ENCODE measurements around the gene ARHGAP10. TPM values are rescaled to one million over a fixed set of nuclear protein-coding genes. Genes with fewer than 3 reads are reported as not detected.
A peak's percentile ranks its signal among the peaks of the same experiment; 100 is the strongest.
"Not testable (repeated sequence)": the region's sequence is repeated elsewhere in the genome, so short reads cannot be mapped to it uniquely, and the experiment has no call there.

The ARHGAP10 gene
- total and polyA plus RNA-seq, 5 donors from 2014 or later, result 2.9 to 14.1 (median 4.7) TPM

DNA sequence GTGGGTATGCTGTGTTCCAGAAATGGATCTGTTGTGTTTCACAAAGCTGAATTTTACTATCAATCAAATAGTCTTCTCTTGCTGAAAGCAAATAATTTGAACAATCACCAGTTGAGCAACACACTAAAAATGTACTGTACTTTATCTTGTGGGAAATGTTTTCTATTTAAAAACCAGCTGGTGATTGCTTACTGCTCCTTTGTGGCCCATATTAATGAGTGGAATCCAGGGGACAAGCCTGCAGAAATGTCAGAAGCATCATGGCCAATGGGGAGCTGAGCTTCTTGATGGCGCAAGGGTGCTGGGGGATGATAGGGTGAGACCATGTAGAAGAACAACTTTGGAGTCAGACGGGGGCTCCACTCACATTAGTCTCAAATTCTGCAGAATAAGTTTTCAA is 346.2 kb downstream of the ARHGAP10 start:
- ATAC-seq (ENCODE audit: low read depth in 2 of 2), result no peak
- Mint-ChIP-seq H3K27me3 (no peaks in the 10 kb centered on the region), H3K4me1 (no peaks in the 10 kb centered on the region), H3K36me3 (peaks cover 70% of the 10 kb centered on the region), H3K9me3 (peaks cover 0 to 38% (median 21%) of the 10 kb centered on the region in 7 donors), H3K4me3 (no peak overlapping the region), H3K27ac (no peak overlapping the region)
- H3K4me1 ChIP-seq (ENCODE audit: control insufficient read depth, insufficient read depth, low read length, poor library complexity, severe bottlenecking), result no peaks in the 10 kb centered on the region
- no peak overlapping the region for H3K4me3 ChIP-seq (ENCODE audit: low read depth, low read length)
- peaks cover 60% of the 10 kb centered on the region for H3K36me3 ChIP-seq (ENCODE audit: control insufficient read depth, insufficient read depth, low read length)
- no peaks in the 10 kb centered on the region for H3K27me3 ChIP-seq (ENCODE audit: control insufficient read depth, insufficient read depth, low read length)
- DNase-seq, result no peak
- peaks cover 26 to 39% of the 10 kb centered on the region in 2 experiments for H3K9me3 ChIP-seq (ENCODE audit: control insufficient read depth in 2 of 2, low read length in 2 of 2)
- H3K27ac ChIP-seq (ENCODE audit: insufficient read depth, low read length, poor library complexity, severe bottlenecking), result no peak overlapping the region

DNA sequence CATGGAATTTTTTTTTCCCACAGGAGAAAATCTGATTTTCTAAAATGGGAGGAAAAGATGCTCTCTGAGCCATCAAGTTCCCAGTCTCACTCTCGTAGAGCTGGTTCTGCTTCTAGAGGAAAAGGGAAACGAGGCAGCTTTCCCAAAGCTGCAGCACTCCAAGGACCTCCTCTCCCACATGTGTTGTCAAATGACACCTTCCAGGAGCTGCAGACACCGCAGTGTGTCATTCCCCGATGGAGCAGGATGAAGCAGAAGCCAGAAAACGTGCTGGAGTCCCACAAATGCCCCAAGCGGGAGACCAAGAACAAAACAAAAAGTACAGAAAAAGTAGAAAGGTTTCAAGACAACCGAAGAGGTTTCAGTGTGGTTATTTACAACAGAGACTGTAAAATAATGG is 348.1 kb downstream of the ARHGAP10 start:
- peaks cover 44% of the 10 kb centered on the region for H3K36me3 ChIP-seq (ENCODE audit: control insufficient read depth, insufficient read depth, low read length)
- H3K27ac ChIP-seq (ENCODE audit: insufficient read depth, low read length, poor library complexity, severe bottlenecking), result no peak overlapping the region
- peaks cover 64% of the 10 kb centered on the region for H3K36me3 Mint-ChIP-seq
- H3K27me3 ChIP-seq (ENCODE audit: control insufficient read depth, insufficient read depth, low read length), result no peaks in the 10 kb centered on the region
- no peak for DNase-seq
- no peaks in the 10 kb centered on the region for H3K27me3 Mint-ChIP-seq
- H3K27ac Mint-ChIP-seq, result peak overlapping the region in 1 of 3 donors; percentile 48
- peaks cover 13 to 20% of the 10 kb centered on the region in 2 experiments for H3K9me3 ChIP-seq (ENCODE audit: control insufficient read depth in 2 of 2, low read length in 2 of 2)
- peaks cover 0 to 5% (median 2%) of the 10 kb centered on the region in 4 donors for H3K4me1 Mint-ChIP-seq
- no peak for ATAC-seq (ENCODE audit: low read depth in 2 of 2)
- H3K4me3 ChIP-seq (ENCODE audit: low read depth, low read length), result no peak overlapping the region
- no peak overlapping the region for H3K4me3 Mint-ChIP-seq
- H3K9me3 Mint-ChIP-seq, result peaks cover 0 to 24% (median 17%) of the 10 kb centered on the region in 7 donors
- H3K4me1 ChIP-seq (ENCODE audit: control insufficient read depth, insufficient read depth, low read length, poor library complexity, severe bottlenecking), result no peaks in the 10 kb centered on the region

DNA sequence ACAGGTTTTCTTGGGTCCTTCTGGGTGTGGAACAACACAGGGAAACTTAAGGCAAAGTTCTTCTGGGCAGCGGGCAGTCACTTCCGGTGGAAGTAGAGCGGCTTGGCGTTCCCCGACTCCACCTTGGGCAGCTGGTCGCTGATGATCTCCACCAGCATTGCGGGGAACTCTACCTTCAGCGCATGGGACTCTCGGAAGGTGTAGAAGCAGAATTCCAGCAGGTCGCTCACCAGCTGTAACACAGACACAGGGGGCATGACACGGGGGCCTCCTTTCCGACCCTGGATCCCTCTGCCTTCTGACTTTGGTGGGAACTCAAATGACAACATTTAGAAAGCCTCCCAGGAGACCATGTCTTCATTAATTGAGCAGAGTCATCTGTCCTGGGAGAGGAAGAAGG is 349.4 kb downstream of the ARHGAP10 start:
- H3K4me3 Mint-ChIP-seq, result no peak overlapping the region
- no peaks in the 10 kb centered on the region for H3K27me3 Mint-ChIP-seq
- Histone ChIP-seq H3K27ac (ENCODE audit: insufficient read depth, low read length, poor library complexity, severe bottlenecking) (no peak overlapping the region), H3K4me3 (ENCODE audit: low read depth, low read length) (no peak overlapping the region), H3K27me3 (ENCODE audit: control insufficient read depth, insufficient read depth, low read length) (no peaks in the 10 kb centered on the region), H3K4me1 (ENCODE audit: control insufficient read depth, insufficient read depth, low read length, poor library complexity, severe bottlenecking) (no peaks in the 10 kb centered on the region), H3K36me3 (ENCODE audit: control insufficient read depth, insufficient read depth, low read length) (peaks cover 34% of the 10 kb centered on the region), H3K9me3 (ENCODE audit: control insufficient read depth in 2 of 2, low read length in 2 of 2) (peaks cover 0 to 7% of the 10 kb centered on the region in 2 experiments)
- H3K27ac Mint-ChIP-seq, result no peak overlapping the region
- DNase-seq (no peak), ATAC-seq (ENCODE audit: low read depth in 2 of 2) (no peak)
- H3K9me3 Mint-ChIP-seq, result peaks cover 0 to 15% (median 9%) of the 10 kb centered on the region in 7 donors
- peaks cover 0 to 10% (median 5%) of the 10 kb centered on the region in 4 donors for H3K4me1 Mint-ChIP-seq
- peaks cover 60% of the 10 kb centered on the region for H3K36me3 Mint-ChIP-seq

DNA sequence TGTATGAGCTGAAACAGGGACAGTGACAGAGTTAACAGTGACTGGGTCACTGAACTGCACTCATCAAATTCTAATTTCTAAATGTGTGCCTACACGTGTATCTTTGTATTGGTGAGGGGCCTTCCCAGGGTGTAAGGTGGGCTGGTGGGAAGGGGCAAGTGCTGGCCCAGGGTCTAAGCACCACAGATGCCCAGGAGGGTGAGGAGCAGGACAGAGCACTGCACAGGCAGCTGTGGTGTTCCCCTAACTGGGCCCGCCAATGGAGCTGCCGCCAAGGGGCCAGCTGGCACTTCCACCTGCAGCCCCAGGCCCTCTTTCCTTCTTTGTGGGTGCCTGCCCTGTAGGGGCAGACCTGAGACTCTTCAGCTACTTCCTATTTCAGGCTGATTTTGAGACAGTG is 349.9 kb downstream of the ARHGAP10 start:
- peak overlapping the region in 1 of 4 donors; percentile 5 for H3K4me3 Mint-ChIP-seq
- H3K27me3 ChIP-seq (ENCODE audit: control insufficient read depth, insufficient read depth, low read length), result no peaks in the 10 kb centered on the region
- no peak for DNase-seq
- H3K9me3 ChIP-seq (ENCODE audit: control insufficient read depth in 2 of 2, low read length in 2 of 2), result peaks cover 0 to 3% of the 10 kb centered on the region in 2 experiments
- no peaks in the 10 kb centered on the region for H3K27me3 Mint-ChIP-seq
- H3K27ac Mint-ChIP-seq, result no peak overlapping the region
- H3K36me3 ChIP-seq (ENCODE audit: control insufficient read depth, insufficient read depth, low read length), result peaks cover 30% of the 10 kb centered on the region
- peaks cover 0 to 11% (median 6%) of the 10 kb centered on the region in 4 donors for H3K4me1 Mint-ChIP-seq
- peaks cover 58% of the 10 kb centered on the region for H3K36me3 Mint-ChIP-seq
- peaks cover 0 to 11% (median 6%) of the 10 kb centered on the region in 7 donors for H3K9me3 Mint-ChIP-seq
- no peak overlapping the region for H3K4me3 ChIP-seq (ENCODE audit: low read depth, low read length)
- no peak overlapping the region for H3K27ac ChIP-seq (ENCODE audit: insufficient read depth, low read length, poor library complexity, severe bottlenecking)
- H3K4me1 ChIP-seq (ENCODE audit: control insufficient read depth, insufficient read depth, low read length, poor library complexity, severe bottlenecking), result no peaks in the 10 kb centered on the region
- ATAC-seq (ENCODE audit: low read depth in 2 of 2), result no peak

DNA sequence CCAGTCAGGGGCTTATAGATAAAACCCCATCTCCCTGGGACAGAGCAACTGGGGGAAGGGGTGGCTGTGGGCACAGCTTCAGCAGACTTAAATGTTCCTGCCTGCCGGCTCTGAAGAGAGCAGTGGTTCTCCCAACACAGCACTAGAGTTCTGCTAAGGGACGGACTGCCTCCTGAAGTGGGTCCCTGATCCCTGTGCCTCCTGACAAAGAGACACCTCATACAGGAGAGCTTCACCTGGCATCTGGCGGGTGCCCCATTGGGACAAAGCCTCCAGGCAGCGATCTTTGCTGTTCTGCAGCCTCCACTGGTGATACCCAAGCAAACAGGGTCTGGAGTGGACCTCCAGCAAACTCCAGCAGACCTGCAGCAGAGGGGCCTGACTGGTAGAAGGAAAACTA is 351.2 kb downstream of the ARHGAP10 start:
- Mint-ChIP-seq H3K36me3 (peaks cover 55% of the 10 kb centered on the region), H3K4me1 (peaks cover 0 to 22% (median 9%) of the 10 kb centered on the region in 4 donors), H3K4me3 (peak overlapping the region in 1 of 4 donors; percentile 23)
- H3K36me3 ChIP-seq (ENCODE audit: control insufficient read depth, insufficient read depth, low read length), result peaks cover 21% of the 10 kb centered on the region
- not testable (repeated sequence) for H3K9me3 Mint-ChIP-seq; H3K4me3 ChIP-seq (ENCODE audit: low read depth, low read length); H3K9me3 ChIP-seq (ENCODE audit: control insufficient read depth in 2 of 2, low read length in 2 of 2); H3K4me1 ChIP-seq (ENCODE audit: control insufficient read depth, insufficient read depth, low read length, poor library complexity, severe bottlenecking); H3K27ac Mint-ChIP-seq; DNase-seq; H3K27ac ChIP-seq (ENCODE audit: insufficient read depth, low read length, poor library complexity, severe bottlenecking); H3K27me3 ChIP-seq (ENCODE audit: control insufficient read depth, insufficient read depth, low read length); H3K27me3 Mint-ChIP-seq; ATAC-seq (ENCODE audit: low read depth in 2 of 2)

DNA sequence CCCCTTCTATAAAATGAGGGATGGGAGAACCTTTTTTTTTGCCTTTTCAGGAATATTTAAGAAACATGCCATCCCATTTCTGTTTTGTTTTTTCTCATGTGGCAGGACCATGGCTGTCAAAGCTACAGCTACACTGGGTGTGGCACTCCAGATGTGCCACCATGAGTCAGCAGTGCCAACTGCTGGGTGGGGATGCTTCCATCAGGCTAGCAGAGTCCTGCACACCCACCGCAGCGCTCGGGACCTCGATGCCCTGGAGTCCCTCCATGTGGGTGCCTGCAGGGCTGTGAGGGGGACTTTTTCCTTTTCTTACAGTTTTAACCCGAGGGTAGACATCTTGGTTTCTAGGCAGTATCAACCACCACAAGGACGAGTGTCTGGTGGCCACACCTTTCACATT is 357.7 kb downstream of the ARHGAP10 start:
- Histone ChIP-seq H3K27me3 (ENCODE audit: control insufficient read depth, insufficient read depth, low read length) (no peaks in the 10 kb centered on the region), H3K4me3 (ENCODE audit: low read depth, low read length) (no peak overlapping the region), H3K4me1 (ENCODE audit: control insufficient read depth, insufficient read depth, low read length, poor library complexity, severe bottlenecking) (no peaks in the 10 kb centered on the region), H3K36me3 (ENCODE audit: control insufficient read depth, insufficient read depth, low read length) (no peaks in the 10 kb centered on the region), H3K27ac (ENCODE audit: insufficient read depth, low read length, poor library complexity, severe bottlenecking) (no peak overlapping the region), H3K9me3 (ENCODE audit: control insufficient read depth in 2 of 2, low read length in 2 of 2) (no peaks in the 10 kb centered on the region)
- peaks cover 0 to 32% (median 12%) of the 10 kb centered on the region in 4 donors for H3K4me1 Mint-ChIP-seq
- H3K9me3 Mint-ChIP-seq, result peaks cover 0 to 9% (median 3%) of the 10 kb centered on the region in 7 donors
- H3K27me3 Mint-ChIP-seq, result no peaks in the 10 kb centered on the region
- no peak overlapping the region for H3K4me3 Mint-ChIP-seq
- DNase-seq, result peak in 1 of 3 donors; percentile 10
- ATAC-seq (ENCODE audit: low read depth in 2 of 2), result no peak
- peaks cover 25% of the 10 kb centered on the region for H3K36me3 Mint-ChIP-seq
- H3K27ac Mint-ChIP-seq, result peak overlapping the region in 2 of 3 donors; percentile 53 to 56

DNA sequence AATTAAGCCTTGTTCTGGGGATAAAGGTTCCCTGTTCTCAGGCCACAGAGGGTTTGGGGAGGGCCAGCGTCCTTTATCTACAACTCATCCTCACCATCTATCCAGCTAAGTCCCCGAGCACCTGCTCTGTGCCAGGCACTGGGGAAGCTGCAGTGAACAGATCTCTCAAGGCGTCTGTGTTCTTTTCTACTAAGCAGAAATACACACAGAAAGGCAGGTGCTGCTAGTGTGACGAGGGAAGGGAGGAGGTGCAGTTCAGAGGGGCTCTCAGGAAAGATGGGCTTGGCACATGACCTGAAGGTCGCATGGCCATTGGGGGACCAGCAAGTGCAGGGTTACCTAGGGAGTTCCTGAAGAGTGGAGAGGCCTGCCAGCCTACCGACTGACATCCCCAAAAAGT is 358.1 kb downstream of the ARHGAP10 start:
- H3K4me3 Mint-ChIP-seq, result no peak overlapping the region
- no peak for DNase-seq
- Histone ChIP-seq H3K9me3 (ENCODE audit: control insufficient read depth in 2 of 2, low read length in 2 of 2) (no peaks in the 10 kb centered on the region), H3K36me3 (ENCODE audit: control insufficient read depth, insufficient read depth, low read length) (no peaks in the 10 kb centered on the region), H3K27me3 (ENCODE audit: control insufficient read depth, insufficient read depth, low read length) (no peaks in the 10 kb centered on the region), H3K4me3 (ENCODE audit: low read depth, low read length) (no peak overlapping the region), H3K4me1 (ENCODE audit: control insufficient read depth, insufficient read depth, low read length, poor library complexity, severe bottlenecking) (no peaks in the 10 kb centered on the region), H3K27ac (ENCODE audit: insufficient read depth, low read length, poor library complexity, severe bottlenecking) (no peak overlapping the region)
- peaks cover 0 to 9% (median 3%) of the 10 kb centered on the region in 7 donors for H3K9me3 Mint-ChIP-seq
- peaks cover 0 to 31% (median 12%) of the 10 kb centered on the region in 4 donors for H3K4me1 Mint-ChIP-seq
- peaks cover 25% of the 10 kb centered on the region for H3K36me3 Mint-ChIP-seq
- peak overlapping the region in 2 of 3 donors; percentile 53 to 56 for H3K27ac Mint-ChIP-seq
- H3K27me3 Mint-ChIP-seq, result no peaks in the 10 kb centered on the region
- no peak for ATAC-seq (ENCODE audit: low read depth in 2 of 2)
